Neural crest cell (in vitro differentiated cells): ENCODE data around the gene CPA5. TPM values are rescaled to one million over a fixed set of nuclear protein-coding genes. Genes with fewer than 3 reads are reported as not detected.

Experiments used
- DNase-seq: peaks from one replicate; pipeline ENCODE4 v3.0.0; 2021; ENCODE audit warnings: low read depth, mixed read lengths, low spot score
- H3K27ac Mint-ChIP-seq: one replicate; pipeline ENCODE4 v1.8.0; 2021; ENCODE audit warnings: mild to moderate bottlenecking, mixed read lengths; ENCODE audit not compliant: unreplicated experiment
- H3K27me3 Mint-ChIP-seq: 2 replicates; pipeline ENCODE4 v1.8.0; 2021; ENCODE audit warnings: low read depth, mild to moderate bottlenecking, mixed read lengths
- H3K36me3 Mint-ChIP-seq: 2 replicates; pipeline ENCODE4 v1.8.0; 2021; ENCODE audit warnings: low read depth, mild to moderate bottlenecking, mixed read lengths
- H3K4me1 Mint-ChIP-seq: 2 replicates; pipeline ENCODE4 v1.8.0; 2021; ENCODE audit warnings: mixed read lengths
- H3K4me3 Mint-ChIP-seq: one replicate; pipeline ENCODE4 v1.8.0; 2021; ENCODE audit warnings: mild to moderate bottlenecking, mixed read lengths
- H3K9me3 Mint-ChIP-seq: 2 replicates; pipeline ENCODE4 v1.8.0; 2021; ENCODE audit warnings: mixed read lengths
- total RNA-seq: library from RNA; stranded (reverse); gene quantifications from 2 replicates; pipeline ENCODE4 v1.2.1, GENCODE V29; 2021
- TF ChIP-seq, protein P1 (sequence below): fragments of 200-600 bp; sonication (generic); conservative IDR thresholded peaks from 2 replicates; pipeline ENCODE4 v1.5.0; 2021; ENCODE audit warnings: antibody characterized with exemption, mild to moderate bottlenecking

The CPA5 gene
- total RNA-seq, 1 donor from 2014 or later, result not detected

DNA sequence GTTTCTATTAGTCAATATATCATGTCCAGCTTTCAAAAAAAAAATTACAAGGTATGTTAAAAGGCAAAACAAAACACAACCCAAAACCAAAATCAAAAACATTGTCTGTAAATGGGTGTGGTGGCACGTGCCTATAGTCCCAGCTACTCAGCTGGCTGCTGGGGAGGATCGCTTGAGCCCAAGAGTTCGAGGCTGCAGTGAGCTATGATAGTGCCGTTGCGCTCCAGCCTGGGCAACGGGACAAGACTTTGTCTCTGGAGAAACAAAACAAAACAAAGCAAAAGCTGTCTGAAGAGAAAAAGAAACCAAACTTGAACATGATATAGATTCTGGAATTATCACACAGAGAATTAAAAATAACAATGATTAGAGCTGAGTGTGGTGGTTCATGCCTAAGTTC is 10.3 kb upstream of the CPA5 start:
- Mint-ChIP-seq H3K9me3 (no peaks in the 10 kb centered on the region), H3K4me1 (peaks cover 6% of the 10 kb centered on the region), H3K27me3 (no peaks in the 10 kb centered on the region), H3K4me3 (no peak overlapping the region), H3K36me3 (no peaks in the 10 kb centered on the region), H3K27ac (peak overlapping the region; percentile 2)
- DNase-seq, result no peak
- TF ChIP-seq, protein P1, sequence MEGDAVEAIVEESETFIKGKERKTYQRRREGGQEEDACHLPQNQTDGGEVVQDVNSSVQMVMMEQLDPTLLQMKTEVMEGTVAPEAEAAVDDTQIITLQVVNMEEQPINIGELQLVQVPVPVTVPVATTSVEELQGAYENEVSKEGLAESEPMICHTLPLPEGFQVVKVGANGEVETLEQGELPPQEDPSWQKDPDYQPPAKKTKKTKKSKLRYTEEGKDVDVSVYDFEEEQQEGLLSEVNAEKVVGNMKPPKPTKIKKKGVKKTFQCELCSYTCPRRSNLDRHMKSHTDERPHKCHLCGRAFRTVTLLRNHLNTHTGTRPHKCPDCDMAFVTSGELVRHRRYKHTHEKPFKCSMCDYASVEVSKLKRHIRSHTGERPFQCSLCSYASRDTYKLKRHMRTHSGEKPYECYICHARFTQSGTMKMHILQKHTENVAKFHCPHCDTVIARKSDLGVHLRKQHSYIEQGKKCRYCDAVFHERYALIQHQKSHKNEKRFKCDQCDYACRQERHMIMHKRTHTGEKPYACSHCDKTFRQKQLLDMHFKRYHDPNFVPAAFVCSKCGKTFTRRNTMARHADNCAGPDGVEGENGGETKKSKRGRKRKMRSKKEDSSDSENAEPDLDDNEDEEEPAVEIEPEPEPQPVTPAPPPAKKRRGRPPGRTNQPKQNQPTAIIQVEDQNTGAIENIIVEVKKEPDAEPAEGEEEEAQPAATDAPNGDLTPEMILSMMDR, result no peak

DNA sequence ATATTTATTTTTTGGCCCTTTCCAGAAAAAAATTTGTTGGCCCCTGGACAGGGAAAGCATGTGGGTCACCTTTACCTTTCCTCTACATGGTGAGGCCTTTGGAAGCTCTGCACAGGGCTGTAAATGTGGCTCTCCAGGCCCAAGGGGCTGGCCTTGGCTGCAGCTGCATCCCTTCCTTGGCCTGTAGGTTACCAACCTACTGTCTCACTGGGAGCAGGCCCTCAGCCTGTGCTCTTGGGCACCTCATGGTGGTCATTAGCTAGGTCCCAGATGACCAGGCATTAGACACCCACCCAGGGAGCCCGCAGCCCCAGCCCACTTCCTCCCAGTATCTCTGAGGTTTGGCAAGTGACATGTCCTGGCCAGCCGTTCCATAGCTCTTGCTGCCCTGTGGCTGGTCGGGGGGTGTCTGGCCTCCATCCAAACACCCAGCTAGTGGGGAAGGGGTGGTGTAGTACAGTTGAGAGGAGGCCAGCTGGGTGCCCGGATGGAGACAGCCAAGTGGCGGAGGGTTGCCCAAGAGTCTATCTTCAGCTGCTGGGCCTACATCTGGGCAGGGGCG is 7.1 kb upstream of the CPA5 start:
- H3K9me3 Mint-ChIP-seq, result no peaks in the 10 kb centered on the region
- H3K27me3 Mint-ChIP-seq, result no peaks in the 10 kb centered on the region
- H3K4me1 Mint-ChIP-seq, result peaks cover 6% of the 10 kb centered on the region
- H3K4me3 Mint-ChIP-seq, result no peak overlapping the region
- DNase-seq, result no peak
- H3K27ac Mint-ChIP-seq, result peak overlapping the region; percentile 40
- H3K36me3 Mint-ChIP-seq, result no peaks in the 10 kb centered on the region
- TF ChIP-seq, protein P1, result no peak

DNA sequence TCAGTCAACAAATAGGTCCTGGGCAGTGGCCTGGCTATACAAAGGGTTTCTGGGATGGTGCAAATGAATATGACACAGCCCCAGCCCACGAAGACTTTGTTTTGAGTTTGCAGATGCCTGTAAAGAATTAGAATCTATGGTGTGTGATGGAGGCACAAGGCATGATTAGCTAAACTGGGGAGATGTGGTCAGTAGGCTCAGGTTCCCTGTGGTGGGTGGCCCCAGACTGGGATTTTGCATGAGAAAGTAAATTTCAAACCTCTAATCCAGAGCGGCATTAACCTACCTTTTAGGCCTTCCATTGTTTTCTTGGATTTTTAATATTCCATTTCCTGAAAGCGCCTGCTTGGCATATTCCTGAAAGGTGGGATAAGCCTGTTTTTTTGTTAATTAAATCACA is 6.4 kb upstream of the CPA5 start:
- Mint-ChIP-seq H3K4me3 (no peak overlapping the region), H3K36me3 (no peaks in the 10 kb centered on the region)

DNA sequence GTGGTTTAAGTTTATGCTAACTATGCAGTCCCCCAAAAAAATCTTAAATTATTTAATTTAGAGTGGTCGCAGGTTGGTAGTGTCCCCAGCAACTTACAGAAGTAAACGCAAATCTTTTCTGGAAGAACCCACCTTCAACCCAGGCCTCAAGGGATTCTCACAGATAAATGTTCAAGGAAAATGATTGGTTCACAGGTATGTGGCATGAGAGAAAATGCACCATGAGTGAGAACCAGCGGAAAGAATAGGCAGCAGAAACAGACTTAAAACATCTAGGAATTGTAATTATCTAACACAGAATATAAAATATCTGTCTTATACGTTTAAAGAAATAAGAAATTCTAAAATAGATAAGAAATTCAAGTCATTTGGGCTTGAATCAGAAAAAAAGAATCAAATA is 2.7 kb upstream of the CPA5 start:
- Mint-ChIP-seq H3K9me3 (no peaks in the 10 kb centered on the region), H3K27me3 (no peaks in the 10 kb centered on the region), H3K36me3 (no peaks in the 10 kb centered on the region), H3K4me3 (no peak overlapping the region), H3K27ac (no peak overlapping the region), H3K4me1 (peaks cover 23% of the 10 kb centered on the region)
- no peak for DNase-seq
- TF ChIP-seq, protein P1, result no peak

More for the DNA sequence above, 6.4 kb upstream of the CPA5 start:
- DNase-seq, result no peak
- Mint-ChIP-seq H3K9me3 (no peaks in the 10 kb centered on the region), H3K4me1 (peaks cover 6% of the 10 kb centered on the region), H3K27ac (no peak overlapping the region), H3K27me3 (no peaks in the 10 kb centered on the region)
- TF ChIP-seq, protein P1, result no peak

- Mint-ChIP-seq H3K4me1 (peaks cover 23% of the 10 kb centered on the region), H3K36me3 (no peaks in the 10 kb centered on the region), H3K4me3 (no peak overlapping the region), H3K27ac (no peak overlapping the region), H3K27me3 (no peaks in the 10 kb centered on the region), H3K9me3 (no peaks in the 10 kb centered on the region)
- no peak for DNase-seq
- TF ChIP-seq, protein P1, result no peak
Measured at GRCh38 chr7:130342701-130343380, 1.8 kb upstream of the CPA5 start.
